GM15510 (cell line): ENCODE measurements around the gene RPS6KA2.

Experiments
- POLR2A ChIP-seq: IDR thresholded peaks from 3 replicates; pipeline ENCODE4 v1.6.1; 2011; ENCODE audit warnings: borderline replicate concordance; ENCODE audit not compliant: insufficient read length; ENCODE audit errors: extremely low read depth

RPS6KA2 gene

GRCh38 chr6:166423051-166423745 lies 203.9 kb downstream of the RPS6KA2 start:
- no peak for TF ChIP-seq POLR2A

- no peak for TF ChIP-seq POLR2A
Observed at GRCh38 chr6:166422201-166422940, 204.7 kb downstream of the RPS6KA2 start.

GRCh38 chr6:166420351-166420750 lies 206.7 kb downstream of the RPS6KA2 start:
- no peak for TF ChIP-seq POLR2A

GRCh38 chr6:166419717-166420116 lies 207.3 kb downstream of the RPS6KA2 start:
- no peak for TF ChIP-seq POLR2A

- TF ChIP-seq POLR2A: no peak
Observed at GRCh38 chr6:166419286-166419685, 207.8 kb downstream of the RPS6KA2 start.

GRCh38 chr6:166418691-166419143 lies 208.3 kb downstream of the RPS6KA2 start:
- no peak for TF ChIP-seq POLR2A

GRCh38 chr6:166417285-166417691 lies 209.8 kb downstream of the RPS6KA2 start:
- no peak for TF ChIP-seq POLR2A

GRCh38 chr6:166415833-166416347 lies 211.2 kb downstream of the RPS6KA2 start:
- TF ChIP-seq POLR2A: no peak

- no peak for TF ChIP-seq POLR2A
Observed at GRCh38 chr6:166415306-166415705, 211.7 kb downstream of the RPS6KA2 start.

- TF ChIP-seq POLR2A: no peak
Observed at GRCh38 chr6:166413491-166413951, 213.5 kb downstream of the RPS6KA2 start.

- TF ChIP-seq POLR2A: no peak
Observed at GRCh38 chr6:166412911-166413384, 214.1 kb downstream of the RPS6KA2 start.

GRCh38 chr6:166412156-166412910 lies 214.7 kb downstream of the RPS6KA2 start:
- no peak for TF ChIP-seq POLR2A

GRCh38 chr6:166411721-166412151 lies 215.3 kb downstream of the RPS6KA2 start:
- TF ChIP-seq POLR2A: no peak

GRCh38 chr6:166411271-166411670 lies 215.8 kb downstream of the RPS6KA2 start:
- TF ChIP-seq POLR2A: no peak

GRCh38 chr6:166410426-166410935 lies 216.6 kb downstream of the RPS6KA2 start:
- TF ChIP-seq POLR2A: no peak

- TF ChIP-seq POLR2A: no peak
Observed at GRCh38 chr6:166408936-166409755, 217.9 kb downstream of the RPS6KA2 start.
